Measurements from ENCODE around the gene CACNA2D2. TPM values are rescaled to one million over a fixed set of nuclear protein-coding genes. Genes with fewer than 3 reads are reported as not detected.
"Not testable (repeated sequence)": the region's sequence is repeated elsewhere in the genome, so short reads cannot be mapped to it uniquely, and the experiment has no call there.

The CACNA2D2 gene
- polyA plus RNA-seq, 3 donors, result 13.9 to 16.1 (median 14.0) TPM

- no peak for DNase-seq (ENCODE audit: low read depth in 3 of 3, low spot score in 2 of 3)
Observed at GRCh38 chr3:50530001-50530970, 26.9 kb upstream of the CACNA2D2 start.

- DNase-seq (ENCODE audit: low read depth in 3 of 3, low spot score in 2 of 3), result no peak
Observed at GRCh38 chr3:50525987-50526386, 22.6 kb upstream of the CACNA2D2 start.

- DNase-seq (ENCODE audit: low read depth in 3 of 3, low spot score in 2 of 3), result no peak
Observed at GRCh38 chr3:50525191-50525910, 21.9 kb upstream of the CACNA2D2 start.

- DNase-seq (ENCODE audit: low read depth in 3 of 3, low spot score in 2 of 3), result no peak
Observed at GRCh38 chr3:50524746-50525145, 21.3 kb upstream of the CACNA2D2 start.

GRCh38 chr3:50523279-50523811 lies 19.9 kb upstream of the CACNA2D2 start:
- DNase-seq (ENCODE audit: low read depth in 3 of 3, low spot score in 2 of 3), result peak; percentile 31 to 61 (median 51)

- no peak for DNase-seq (ENCODE audit: low read depth in 3 of 3, low spot score in 2 of 3)
Observed at GRCh38 chr3:50521572-50521971, 18.1 kb upstream of the CACNA2D2 start.

GRCh38 chr3:50520849-50521248 lies 17.4 kb upstream of the CACNA2D2 start:
- DNase-seq (ENCODE audit: low read depth in 3 of 3, low spot score in 2 of 3), result no peak

GRCh38 chr3:50519471-50520089 lies 16.1 kb upstream of the CACNA2D2 start:
- DNase-seq (ENCODE audit: low read depth in 3 of 3, low spot score in 2 of 3), result no peak

- no peak for DNase-seq (ENCODE audit: low read depth in 3 of 3, low spot score in 2 of 3)
Observed at GRCh38 chr3:50518436-50518835, 15.0 kb upstream of the CACNA2D2 start.

GRCh38 chr3:50517721-50518206 lies 14.3 kb upstream of the CACNA2D2 start:
- no peak for DNase-seq (ENCODE audit: low read depth in 3 of 3, low spot score in 2 of 3)

GRCh38 chr3:50516440-50516871 lies 13.0 kb upstream of the CACNA2D2 start:
- no peak for DNase-seq (ENCODE audit: low read depth in 3 of 3, low spot score in 2 of 3)

- DNase-seq (ENCODE audit: low read depth in 3 of 3, low spot score in 2 of 3), result peak; percentile 50 to 79 (median 65)
Observed at GRCh38 chr3:50515565-50516439, 12.4 kb upstream of the CACNA2D2 start.

- not testable (repeated sequence) for DNase-seq (ENCODE audit: low read depth in 3 of 3, low spot score in 2 of 3)
Observed at GRCh38 chr3:50512908-50513307, 9.5 kb upstream of the CACNA2D2 start.

GRCh38 chr3:50512131-50512530 lies 8.7 kb upstream of the CACNA2D2 start:
- no peak for DNase-seq (ENCODE audit: low read depth in 3 of 3, low spot score in 2 of 3)

- no peak for DNase-seq (ENCODE audit: low read depth in 3 of 3, low spot score in 2 of 3)
Observed at GRCh38 chr3:50510325-50510724, 6.9 kb upstream of the CACNA2D2 start.

- no peak for DNase-seq (ENCODE audit: low read depth in 3 of 3, low spot score in 2 of 3)
Observed at GRCh38 chr3:50509715-50510114, 6.3 kb upstream of the CACNA2D2 start.

GRCh38 chr3:50508821-50509220 lies 5.4 kb upstream of the CACNA2D2 start:
- no peak for DNase-seq (ENCODE audit: low read depth in 3 of 3, low spot score in 2 of 3)

GRCh38 chr3:50506169-50506568 lies 2.7 kb upstream of the CACNA2D2 start:
- no peak for DNase-seq (ENCODE audit: low read depth in 3 of 3, low spot score in 2 of 3)

GRCh38 chr3:50504681-50505080 lies 1.2 kb upstream of the CACNA2D2 start:
- DNase-seq (ENCODE audit: low read depth in 3 of 3, low spot score in 2 of 3), result no peak

Data from right renal cortex interstitium (tissue), 3 donors.